Astrocyte (in vitro differentiated cells and primary cell): Measurements from ENCODE around the gene STK4. TPM values are rescaled to one million over a fixed set of nuclear protein-coding genes. Genes with fewer than 3 reads are reported as not detected.

ENCODE experiments used
- DNase-seq: peaks from one replicate; pipeline ENCODE4 v3.0.0-alpha.2; 2010; ENCODE audit warnings: low read depth
- FAIRE-seq: peaks from 2 replicates; lab custom pipeline; 2011; peaks lifted over from hg19 to GRCh38; lab: Jason Lieb, UNC
- H2AFZ ChIP-seq: 2 replicates; pipeline ENCODE4 v1.6.0; 2012; ENCODE audit warnings: low read depth, low read length, inconsistent platforms
- H3K27ac ChIP-seq: 2 replicates; pipeline ENCODE4 v1.5.1; 2011; ENCODE audit warnings: low read depth, low read length, inconsistent platforms
- H3K27me3 ChIP-seq: 2 replicates; pipeline ENCODE4 v1.6.0; 2011; ENCODE audit warnings: low read length, inconsistent platforms; ENCODE audit not compliant: insufficient read depth
- H3K36me3 ChIP-seq: 2 replicates; pipeline ENCODE4 v1.5.1; 2011; ENCODE audit warnings: low read length, inconsistent platforms; ENCODE audit not compliant: insufficient read depth
- H3K4me1 ChIP-seq: 2 replicates; pipeline ENCODE4 v1.5.1; 2011; ENCODE audit warnings: low read length, inconsistent platforms; ENCODE audit not compliant: insufficient read depth
- H3K4me2 ChIP-seq: 2 replicates; pipeline ENCODE4 v1.6.0; 2012; ENCODE audit warnings: low read length, inconsistent platforms
- H3K4me3 ChIP-seq: 2 replicates; pipeline ENCODE4 v1.5.1; 2011; ENCODE audit warnings: low read depth, mild to moderate bottlenecking, low read length, inconsistent platforms; ENCODE audit not compliant: insufficient read depth
- H3K79me2 ChIP-seq: 2 replicates; pipeline ENCODE4 v1.6.0; 2012; ENCODE audit warnings: mild to moderate bottlenecking, low read length, inconsistent platforms; ENCODE audit not compliant: insufficient read depth
- H3K9ac ChIP-seq: 2 replicates; pipeline ENCODE4 v1.6.0; 2012; ENCODE audit warnings: mild to moderate bottlenecking, low read length, inconsistent platforms
- H3K9me3 ChIP-seq: 2 replicates; pipeline ENCODE4 v1.5.1; 2012; ENCODE audit warnings: low read depth, mild to moderate bottlenecking, low read length, inconsistent platforms; ENCODE audit not compliant: insufficient read depth
- H4K20me1 ChIP-seq: 2 replicates; pipeline ENCODE4 v1.6.0; 2012; ENCODE audit warnings: low read length, inconsistent platforms; ENCODE audit not compliant: insufficient read depth
- H3K27ac Mint-ChIP-seq: one replicate; pipeline ENCODE4 v1.8.0; 2021; ENCODE audit warnings: mild to moderate bottlenecking, mixed read lengths; ENCODE audit not compliant: unreplicated experiment
- H3K27me3 Mint-ChIP-seq: one replicate; pipeline ENCODE4 v1.8.0; 2021; ENCODE audit warnings: low read depth, mixed read lengths; ENCODE audit not compliant: unreplicated experiment
- H3K36me3 Mint-ChIP-seq: one replicate; pipeline ENCODE4 v1.8.0; 2021; ENCODE audit warnings: low read depth, mixed read lengths; ENCODE audit not compliant: unreplicated experiment
- H3K4me1 Mint-ChIP-seq: one replicate; pipeline ENCODE4 v1.8.0; 2021; ENCODE audit warnings: low read depth, mixed read lengths; ENCODE audit not compliant: unreplicated experiment
- H3K4me3 Mint-ChIP-seq: one replicate; pipeline ENCODE4 v1.8.0; 2021; ENCODE audit warnings: mild to moderate bottlenecking, moderate library complexity, mixed read lengths; ENCODE audit not compliant: unreplicated experiment
- H3K9me3 Mint-ChIP-seq: one replicate; pipeline ENCODE4 v1.8.0; 2021; ENCODE audit warnings: mild to moderate bottlenecking, mixed read lengths; ENCODE audit not compliant: unreplicated experiment
- CTCF ChIP-seq: IDR thresholded peaks from 2 replicates; pipeline ENCODE4 v1.5.1; 2011; ENCODE audit warnings: low read depth, mild to moderate bottlenecking, inconsistent platforms, low read length, moderate library complexity; ENCODE audit not compliant: insufficient read depth
- EZH2 ChIP-seq: IDR thresholded peaks from 2 replicates; pipeline ENCODE4 v1.6.1; 2012; ENCODE audit warnings: mild to moderate bottlenecking, low read length, inconsistent platforms; ENCODE audit not compliant: insufficient read depth
- total RNA-seq: library from RNA; stranded (reverse); gene quantifications from 2 replicates; pipeline ENCODE4 v1.2.1, GENCODE V29; 2021

STK4 gene
- total RNA-seq, 1 donor from 2014 or later, result 41.4 TPM

GRCh38 chr20:45085289-45085688 is 119.0 kb downstream of the STK4 start:
- Mint-ChIP-seq H3K4me1 (peaks cover 10% of the 10 kb centered on the region), H3K27ac (no peak overlapping the region), H3K36me3 (peaks cover 21% of the 10 kb centered on the region), H3K4me3 (no peak overlapping the region), H3K27me3 (no peaks in the 10 kb centered on the region), H3K9me3 (peaks cover 4% of the 10 kb centered on the region)
- DNase-seq (no peak), FAIRE-seq (no peak)
- H3K9ac ChIP-seq, result no peak overlapping the region
- H3K36me3 ChIP-seq, result no peaks in the 10 kb centered on the region
- H3K4me1 ChIP-seq, result peaks cover 5% of the 10 kb centered on the region
- no peak overlapping the region for H3K27ac ChIP-seq
- TF ChIP-seq CTCF, result no peak
- H2AFZ ChIP-seq, result no peak overlapping the region
- no peaks in the 10 kb centered on the region for H4K20me1 ChIP-seq
- H3K9me3 ChIP-seq, result no peaks in the 10 kb centered on the region
- no peaks in the 10 kb centered on the region for H3K27me3 ChIP-seq
- H3K4me2 ChIP-seq, result no peak overlapping the region
- no peak overlapping the region for H3K4me3 ChIP-seq
- no peaks in the 10 kb centered on the region for H3K79me2 ChIP-seq

GRCh38 chr20:45085867-45086266 is 119.6 kb downstream of the STK4 start:
- H3K9me3 ChIP-seq, result no peaks in the 10 kb centered on the region
- DNase-seq, result no peak
- no peaks in the 10 kb centered on the region for H3K27me3 ChIP-seq
- H4K20me1 ChIP-seq, result no peaks in the 10 kb centered on the region
- H3K36me3 ChIP-seq, result no peaks in the 10 kb centered on the region
- H3K9ac ChIP-seq, result no peak overlapping the region
- H2AFZ ChIP-seq, result no peak overlapping the region
- Mint-ChIP-seq H3K9me3 (peaks cover 4% of the 10 kb centered on the region), H3K4me1 (peaks cover 16% of the 10 kb centered on the region), H3K27me3 (no peaks in the 10 kb centered on the region), H3K36me3 (peaks cover 20% of the 10 kb centered on the region), H3K27ac (no peak overlapping the region), H3K4me3 (no peak overlapping the region)
- no peak overlapping the region for H3K4me2 ChIP-seq
- TF ChIP-seq CTCF (no peak), EZH2 (no peak)
- peaks cover 5% of the 10 kb centered on the region for H3K4me1 ChIP-seq
- H3K27ac ChIP-seq, result no peak overlapping the region
- FAIRE-seq, result no peak
- no peak overlapping the region for H3K4me3 ChIP-seq
- no peaks in the 10 kb centered on the region for H3K79me2 ChIP-seq

GRCh38 chr20:45087097-45087790 is 120.9 kb downstream of the STK4 start:
- Histone ChIP-seq H3K4me3 (no peak overlapping the region), H3K4me2 (no peak overlapping the region), H3K79me2 (no peaks in the 10 kb centered on the region), H3K9me3 (no peaks in the 10 kb centered on the region), H2AFZ (no peak overlapping the region), H3K27me3 (no peaks in the 10 kb centered on the region), H3K36me3 (no peaks in the 10 kb centered on the region), H3K4me1 (peaks cover 5% of the 10 kb centered on the region), H3K9ac (no peak overlapping the region), H3K27ac (no peak overlapping the region), H4K20me1 (no peaks in the 10 kb centered on the region)
- H3K9me3 Mint-ChIP-seq, result peaks cover 5% of the 10 kb centered on the region
- peaks cover 17% of the 10 kb centered on the region for H3K4me1 Mint-ChIP-seq
- TF ChIP-seq CTCF (no peak), EZH2 (no peak)
- no peaks in the 10 kb centered on the region for H3K27me3 Mint-ChIP-seq
- no peak for FAIRE-seq
- H3K36me3 Mint-ChIP-seq, result peaks cover 20% of the 10 kb centered on the region
- no peak overlapping the region for H3K27ac Mint-ChIP-seq
- no peak for DNase-seq
- H3K4me3 Mint-ChIP-seq, result no peak overlapping the region
